Progenitor cell of endocrine pancreas (in vitro differentiated cells): ENCODE data around the gene PTGES3. TPM values are rescaled to one million over a fixed set of nuclear protein-coding genes. Genes with fewer than 3 reads are reported as not detected.

Source experiments
- DNase-seq: peaks from one replicate; pipeline ENCODE4 v3.0.0; 2021; ENCODE audit warnings: low spot score; ENCODE audit not compliant: unreplicated experiment
- H3K27ac Mint-ChIP-seq: 2 replicates; pipeline ENCODE4 v1.8.0; 2021; ENCODE audit warnings: mild to moderate bottlenecking, moderate library complexity, mixed read lengths
- H3K27me3 Mint-ChIP-seq: 2 replicates; pipeline ENCODE4 v1.8.0; 2021; ENCODE audit warnings: mixed read lengths
- H3K36me3 Mint-ChIP-seq: 2 replicates; pipeline ENCODE4 v1.8.0; 2022; ENCODE audit warnings: mixed read lengths; ENCODE audit not compliant: insufficient read depth
- H3K4me1 Mint-ChIP-seq: 2 replicates; pipeline ENCODE4 v1.8.0; 2021; ENCODE audit warnings: low read depth, mixed read lengths
- H3K4me3 Mint-ChIP-seq: 2 replicates; pipeline ENCODE4 v1.8.0; 2021; ENCODE audit warnings: low read depth, mild to moderate bottlenecking, moderate library complexity, mixed read lengths
- H3K9me3 Mint-ChIP-seq: 2 replicates; pipeline ENCODE4 v1.8.0; 2021; ENCODE audit warnings: low read depth, mixed read lengths
- total RNA-seq: library from RNA; stranded (reverse); gene quantifications from 2 replicates; pipeline ENCODE4 v1.2.1, GENCODE V29; 2021
- TF ChIP-seq, protein P1 (sequence below): fragments of 200-600 bp; sonication (generic); IDR thresholded peaks from one replicate; pipeline ENCODE4 v1.5.0; 2021; ENCODE audit warnings: antibody characterized with exemption, mild to moderate bottlenecking; ENCODE audit not compliant: unreplicated experiment

Gene PTGES3
- total RNA-seq, 1 donor from 2014 or later, result 234 TPM

- Mint-ChIP-seq H3K9me3 (no peaks in the 10 kb centered on the region), H3K4me3 (peak overlapping the region; percentile 98), H3K4me1 (peaks cover 47% of the 10 kb centered on the region), H3K27me3 (no peaks in the 10 kb centered on the region), H3K36me3 (peaks cover 19% of the 10 kb centered on the region), H3K27ac (peak overlapping the region; percentile 100)
- TF ChIP-seq, protein P1, sequence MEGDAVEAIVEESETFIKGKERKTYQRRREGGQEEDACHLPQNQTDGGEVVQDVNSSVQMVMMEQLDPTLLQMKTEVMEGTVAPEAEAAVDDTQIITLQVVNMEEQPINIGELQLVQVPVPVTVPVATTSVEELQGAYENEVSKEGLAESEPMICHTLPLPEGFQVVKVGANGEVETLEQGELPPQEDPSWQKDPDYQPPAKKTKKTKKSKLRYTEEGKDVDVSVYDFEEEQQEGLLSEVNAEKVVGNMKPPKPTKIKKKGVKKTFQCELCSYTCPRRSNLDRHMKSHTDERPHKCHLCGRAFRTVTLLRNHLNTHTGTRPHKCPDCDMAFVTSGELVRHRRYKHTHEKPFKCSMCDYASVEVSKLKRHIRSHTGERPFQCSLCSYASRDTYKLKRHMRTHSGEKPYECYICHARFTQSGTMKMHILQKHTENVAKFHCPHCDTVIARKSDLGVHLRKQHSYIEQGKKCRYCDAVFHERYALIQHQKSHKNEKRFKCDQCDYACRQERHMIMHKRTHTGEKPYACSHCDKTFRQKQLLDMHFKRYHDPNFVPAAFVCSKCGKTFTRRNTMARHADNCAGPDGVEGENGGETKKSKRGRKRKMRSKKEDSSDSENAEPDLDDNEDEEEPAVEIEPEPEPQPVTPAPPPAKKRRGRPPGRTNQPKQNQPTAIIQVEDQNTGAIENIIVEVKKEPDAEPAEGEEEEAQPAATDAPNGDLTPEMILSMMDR, result no peak
- no peak for DNase-seq
Measured at GRCh38 chr12:56724701-56724971, 36.6 kb upstream of the PTGES3 start.

- Mint-ChIP-seq H3K4me3 (peak overlapping the region; percentile 98), H3K4me1 (peaks cover 53% of the 10 kb centered on the region), H3K36me3 (peaks cover 25% of the 10 kb centered on the region), H3K27me3 (no peaks in the 10 kb centered on the region), H3K27ac (peak overlapping the region; percentile 100), H3K9me3 (no peaks in the 10 kb centered on the region)
- TF ChIP-seq, protein P1, result no peak
- no peak for DNase-seq
Measured at GRCh38 chr12:56723889-56724700, 36.0 kb upstream of the PTGES3 start.

DNA sequence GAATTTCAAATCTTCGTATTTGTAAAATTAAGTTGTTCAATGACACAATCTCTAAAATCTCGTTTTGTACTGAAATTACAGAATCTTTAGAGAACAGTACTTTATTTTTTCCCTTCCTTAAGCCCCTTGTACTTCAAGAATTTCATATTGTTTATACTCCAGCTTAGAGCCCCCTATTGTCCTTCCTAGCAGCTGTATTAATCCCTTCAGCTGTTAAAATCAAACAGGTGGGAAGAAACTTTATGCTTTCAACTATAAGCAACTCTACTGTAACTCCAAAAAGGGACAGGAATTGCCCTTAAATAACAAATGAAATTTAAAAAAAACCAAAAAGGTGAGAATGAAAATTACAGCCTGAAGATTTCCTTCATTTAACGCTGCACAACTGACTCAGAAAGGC is 35.3 kb upstream of the PTGES3 start:
- Mint-ChIP-seq H3K4me1 (peaks cover 58% of the 10 kb centered on the region), H3K27ac (peak overlapping the region; percentile 100), H3K27me3 (no peaks in the 10 kb centered on the region), H3K4me3 (peak overlapping the region; percentile 98), H3K9me3 (no peaks in the 10 kb centered on the region), H3K36me3 (peaks cover 29% of the 10 kb centered on the region)
- no peak for DNase-seq
- TF ChIP-seq, protein P1, result no peak

DNA sequence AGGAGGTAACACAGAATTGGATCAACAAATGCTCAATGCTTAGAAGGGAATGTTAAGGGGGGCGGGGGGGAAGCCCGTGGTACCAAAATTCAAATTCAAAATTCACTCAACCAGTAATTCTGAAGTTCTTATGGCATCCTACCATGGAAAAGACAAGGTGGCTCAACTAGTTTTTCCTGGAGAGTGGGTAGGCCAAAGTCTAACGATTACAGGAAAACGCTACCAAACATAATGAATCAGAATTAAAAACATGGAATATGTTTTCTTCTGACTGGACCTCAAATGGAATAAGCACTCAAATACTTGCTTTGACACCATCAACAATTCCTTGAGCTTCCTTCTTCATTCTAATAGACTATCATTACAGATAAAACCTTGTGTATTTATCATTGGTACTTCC is 34.7 kb upstream of the PTGES3 start:
- H3K4me3 Mint-ChIP-seq, result peak overlapping the region; percentile 98
- H3K27me3 Mint-ChIP-seq, result no peaks in the 10 kb centered on the region
- no peak for DNase-seq
- peaks cover 29% of the 10 kb centered on the region for H3K36me3 Mint-ChIP-seq
- H3K4me1 Mint-ChIP-seq, result peaks cover 58% of the 10 kb centered on the region
- no peak overlapping the region for H3K27ac Mint-ChIP-seq
- TF ChIP-seq, protein P1, result no peak
- H3K9me3 Mint-ChIP-seq, result no peaks in the 10 kb centered on the region

GRCh38 chr12:56721721-56722120 is 33.6 kb upstream of the PTGES3 start:
- Mint-ChIP-seq H3K36me3 (peaks cover 29% of the 10 kb centered on the region), H3K9me3 (no peaks in the 10 kb centered on the region), H3K27ac (peak overlapping the region; percentile 81), H3K4me1 (peaks cover 59% of the 10 kb centered on the region), H3K4me3 (peak overlapping the region; percentile 98), H3K27me3 (no peaks in the 10 kb centered on the region)
- no peak for DNase-seq
- TF ChIP-seq, protein P1, result no peak
